GM23338 (cell line): ENCODE measurements around the gene FAM83C. TPM values are rescaled to one million over a fixed set of nuclear protein-coding genes. Genes with fewer than 3 reads are reported as not detected.

ENCODE experiments used
- ATAC-seq: fragments of 200-7000 bp; cut with Tn5 transposase; 3 replicates; pipeline ENCODE4 v1.9.1; 2020
- DNase-seq: peaks from one replicate; pipeline ENCODE4 v3.0.0-alpha.2; 2015; ENCODE audit warnings: low spot score
- H2AFZ ChIP-seq: fragments of 200-600 bp; sonication (generic); 2 replicates; pipeline ENCODE4 v1.8.0; 2016; ENCODE audit warnings: antibody characterized with exemption, mild to moderate bottlenecking, moderate library complexity
- H3F3A ChIP-seq: fragments of 200-600 bp; sonication (generic); replicated peaks from 2 replicates; pipeline ENCODE4 v1.8.0; 2017; ENCODE audit warnings: antibody characterized with exemption, mixed run types, low read depth
- H3K27ac ChIP-seq: fragments of 200-600 bp; sonication (generic); 2 replicates; pipeline ENCODE4 v1.6.1; 2016; ENCODE audit warnings: low read depth
- H3K27me3 ChIP-seq: fragments of 200-600 bp; sonication (generic); 2 replicates; pipeline ENCODE4 v1.8.0; 2016; ENCODE audit warnings: mild to moderate bottlenecking, mixed run types, moderate library complexity; ENCODE audit not compliant: insufficient read depth
- H3K36me3 ChIP-seq: fragments of 200-600 bp; sonication (generic); 2 replicates; pipeline ENCODE4 v1.8.0; 2016; ENCODE audit warnings: mild to moderate bottlenecking; ENCODE audit not compliant: insufficient read depth
- H3K4me1 ChIP-seq: fragments of 200-600 bp; sonication (generic); 2 replicates; pipeline ENCODE4 v1.8.0; 2016; ENCODE audit warnings: mild to moderate bottlenecking, moderate library complexity; ENCODE audit not compliant: insufficient read depth
- H3K4me2 ChIP-seq: fragments of 200-600 bp; sonication (generic); 2 replicates; pipeline ENCODE4 v1.7.1; 2017; ENCODE audit warnings: mixed run types
- H3K4me3 ChIP-seq: fragments of 200-600 bp; sonication (generic); 2 replicates; pipeline ENCODE4 v1.6.1; 2016; ENCODE audit warnings: mixed run types
- H3K79me2 ChIP-seq: fragments of 200-600 bp; sonication (generic); replicated peaks from 2 replicates; pipeline ENCODE4 v1.8.0; 2017; ENCODE audit warnings: mild to moderate bottlenecking; ENCODE audit not compliant: insufficient read depth
- H3K9me2 ChIP-seq: fragments of 200-600 bp; sonication (generic); 2 replicates; pipeline ENCODE4 v1.8.0; 2017; ENCODE audit not compliant: insufficient read depth
- H4K20me1 ChIP-seq: fragments of 200-600 bp; sonication (generic); replicated peaks from 2 replicates; pipeline ENCODE4 v1.8.0; 2017; ENCODE audit warnings: mild to moderate bottlenecking; ENCODE audit not compliant: insufficient read depth
- H3K27ac Mint-ChIP-seq: 2 replicates; pipeline ENCODE4 v1.8.0; 2020; ENCODE audit warnings: inconsistent platforms, mild to moderate bottlenecking, moderate library complexity, mixed read lengths
- H3K27me3 Mint-ChIP-seq: 3 replicates; pipeline ENCODE4 v1.8.0; 2022; ENCODE audit warnings: low read depth, mild to moderate bottlenecking, moderate library complexity, mixed read lengths, inconsistent platforms; ENCODE audit not compliant: insufficient read depth, poor library complexity
- H3K36me3 Mint-ChIP-seq: 3 replicates; pipeline ENCODE4 v1.8.0; 2021; ENCODE audit warnings: low read depth, mild to moderate bottlenecking, inconsistent platforms, moderate library complexity, mixed read lengths
- H3K4me1 Mint-ChIP-seq: 3 replicates; pipeline ENCODE4 v1.8.0; 2020; ENCODE audit warnings: mild to moderate bottlenecking, inconsistent platforms, mixed read lengths
- H3K4me3 Mint-ChIP-seq: 3 replicates; pipeline ENCODE4 v1.8.0; 2021; ENCODE audit warnings: moderate library complexity, mild to moderate bottlenecking, inconsistent platforms, mixed read lengths
- H3K9me3 Mint-ChIP-seq: 3 replicates; pipeline ENCODE4 v1.8.0; 2020; ENCODE audit warnings: moderate library complexity, mild to moderate bottlenecking, inconsistent platforms, mixed read lengths
- CREB1 ChIP-seq: fragments of 250-450 bp; sonication (Bioruptor Pico); IDR thresholded peaks from 2 replicates; pipeline ENCODE4 v1.5.0; 2020; ENCODE audit warnings: low read depth, mild to moderate bottlenecking, moderate library complexity
- EZH2 ChIP-seq: fragments of 200-600 bp; sonication (generic); IDR thresholded peaks from one replicate; pipeline ENCODE4 v1.8.0; 2017; ENCODE audit warnings: antibody characterized with exemption, mild to moderate bottlenecking, low read depth; ENCODE audit not compliant: unreplicated experiment
- EZH2phosphoT487 ChIP-seq: fragments of 200-600 bp; sonication (generic); IDR thresholded peaks from one replicate; pipeline ENCODE4 v1.8.1; 2018; ENCODE audit warnings: antibody characterized with exemption; ENCODE audit not compliant: unreplicated experiment
- JUNB ChIP-seq: IDR thresholded peaks from one replicate; pipeline ENCODE4 v1.6.1; 2016; ENCODE audit warnings: antibody characterized with exemption; ENCODE audit not compliant: unreplicated experiment
- NANOG ChIP-seq: IDR thresholded peaks from 2 replicates; pipeline ENCODE4 v1.6.1; 2016; ENCODE audit warnings: antibody characterized with exemption, borderline replicate concordance
- POLR2AphosphoS5 ChIP-seq: IDR thresholded peaks from 2 replicates; pipeline ENCODE4 v1.6.1; 2016; ENCODE audit warnings: antibody characterized with exemption, low read depth
- STAT1 ChIP-seq: IDR thresholded peaks from one replicate; pipeline ENCODE4 v1.6.1; 2016; ENCODE audit warnings: antibody characterized with exemption; ENCODE audit not compliant: unreplicated experiment
- ZNF114 ChIP-seq: fragments of 250-450 bp; sonication (Bioruptor Pico); IDR thresholded peaks from 2 replicates; pipeline ENCODE4 v1.5.0; 2020; ENCODE audit warnings: mild to moderate bottlenecking, moderate library complexity
- ZNF331 ChIP-seq: fragments of 250-450 bp; sonication (Bioruptor Pico); IDR thresholded peaks from 2 replicates; pipeline ENCODE4 v1.5.0; 2020; ENCODE audit warnings: low read depth, mild to moderate bottlenecking, moderate library complexity
- ZNF462 ChIP-seq: fragments of 250-450 bp; sonication (Bioruptor Pico); IDR thresholded peaks from 2 replicates; pipeline ENCODE4 v1.5.0; 2020; ENCODE audit warnings: mild to moderate bottlenecking, moderate library complexity
- polyA plus RNA-seq: library from polyadenylated mRNA; unstranded; fragments of >200 nt; fragmentation: Nextera tagmentation; extraction: Ambion mirVana; gene quantifications from 2 replicates; pipeline ENCODE4 v1.2.1, GENCODE V29; 2016
- total RNA-seq: library from RNA; depleted of rRNA; stranded (reverse); fragments of >200 nt; shearing (Covaris generic); gene quantifications from 2 replicates; pipeline ENCODE4 v1.2.3, GENCODE V29; 2014
- TF ChIP-seq, protein P1 (sequence below): IDR thresholded peaks from one replicate; pipeline ENCODE4 v1.6.1; 2018; ENCODE audit warnings: antibody characterized with exemption; ENCODE audit not compliant: unreplicated experiment
- TF ChIP-seq, protein P2 (sequence below), 2 experiments: fragments of 200-600 bp in 1 of 2; sonication (generic) in 1 of 2; conservative IDR thresholded peaks; 2 replicates each; pipeline versions ENCODE4 v1.5.1 to v1.6.1; 2016 to 2017; ENCODE audit warnings: antibody characterized with exemption in 2 of 2, low read depth in 2 of 2, mild to moderate bottlenecking in 2 of 2, moderate library complexity in 1 of 2
- TF ChIP-seq, protein P3 (sequence below): IDR thresholded peaks from 2 replicates; pipeline ENCODE4 v1.6.1; 2016; ENCODE audit warnings: antibody characterized with exemption

FAM83C gene
- total and polyA plus RNA-seq, 2 experiments from 2014 or later: 0.10 TPM; not detected in 1

DNA sequence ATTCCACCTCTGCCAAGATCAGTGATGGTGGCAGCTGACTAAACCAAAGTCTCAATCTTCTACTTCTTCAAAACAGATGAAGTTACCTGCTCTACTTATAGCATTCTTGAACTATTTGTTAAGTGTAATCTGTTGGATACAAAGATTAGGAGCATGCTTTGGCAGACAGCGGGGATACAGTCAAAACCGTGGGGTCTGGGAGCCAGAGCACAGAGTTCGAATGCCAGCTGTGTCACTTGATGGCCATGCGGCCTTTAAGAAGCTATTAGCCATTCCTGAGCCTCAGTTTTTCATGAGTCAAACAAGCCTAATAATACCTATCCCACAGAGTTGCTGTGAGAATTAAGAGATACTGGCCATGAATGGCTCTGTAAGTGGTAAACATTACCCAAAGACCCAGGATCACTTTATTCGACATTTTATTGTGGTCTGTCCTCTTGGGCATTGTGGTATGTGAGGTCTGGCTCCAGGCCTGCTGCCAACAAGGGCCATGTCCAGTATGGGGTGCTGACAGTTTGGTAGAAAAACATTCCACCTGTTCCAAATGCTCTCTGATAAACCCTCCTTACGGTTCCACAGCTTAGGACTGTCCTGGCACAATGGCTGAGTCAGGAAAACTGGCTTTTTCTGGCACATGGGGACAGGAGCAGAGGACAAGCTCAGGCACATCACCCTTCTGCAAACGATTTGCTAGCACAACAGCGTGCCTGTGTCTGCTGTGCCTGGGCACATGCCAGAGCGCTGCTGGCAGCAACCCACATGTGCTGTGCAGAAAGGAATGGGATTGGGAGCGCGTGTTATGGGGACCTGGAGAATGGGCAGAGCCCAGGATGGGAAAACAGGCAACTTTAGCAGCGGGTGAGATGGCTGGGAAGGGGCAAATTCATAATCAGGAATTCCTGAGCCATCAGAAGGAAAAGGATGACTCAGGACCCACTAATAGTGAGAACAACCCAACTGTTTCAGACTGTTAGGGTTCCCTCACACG lies 15.7 kb upstream of the FAM83C start:
- Histone ChIP-seq H3K4me2 (no peak overlapping the region), H3K36me3 (no peaks in the 10 kb centered on the region), H3K27ac (peak overlapping the region; percentile 80; the same call in 1 of the 2 replicates), H3F3A (peaks cover 9% of the 10 kb centered on the region; the same call in 1 of the 2 replicates), H3K27me3 (no peaks in the 10 kb centered on the region), H4K20me1 (no peaks in the 10 kb centered on the region), H3K79me2 (no peaks in the 10 kb centered on the region), H3K4me3 (no peak overlapping the region), H3K4me1 (peaks cover 28% of the 10 kb centered on the region), H3K9me2 (no peaks in the 10 kb centered on the region), H2AFZ (no peak overlapping the region)
- DNase-seq (no peak), ATAC-seq (no peak)
- no peaks in the 10 kb centered on the region for H3K9me3 Mint-ChIP-seq
- peaks cover 2% of the 10 kb centered on the region for H3K27me3 Mint-ChIP-seq
- no peak overlapping the region for H3K4me3 Mint-ChIP-seq
- peaks cover 10% of the 10 kb centered on the region; the same call in 2 of the 3 replicates for H3K36me3 Mint-ChIP-seq
- TF ChIP-seq EZH2phosphoT487 (no peak), POLR2AphosphoS5 (no peak), ZNF114 (CRISPR knock-in tag) (no peak), ZNF462 (CRISPR knock-in tag) (no peak), NANOG (no peak), EZH2 (no peak), CREB1 (CRISPR knock-in tag) (no peak), ZNF331 (CRISPR knock-in tag) (no peak), JUNB (no peak), STAT1 (no peak)
- TF ChIP-seq, protein P1, sequence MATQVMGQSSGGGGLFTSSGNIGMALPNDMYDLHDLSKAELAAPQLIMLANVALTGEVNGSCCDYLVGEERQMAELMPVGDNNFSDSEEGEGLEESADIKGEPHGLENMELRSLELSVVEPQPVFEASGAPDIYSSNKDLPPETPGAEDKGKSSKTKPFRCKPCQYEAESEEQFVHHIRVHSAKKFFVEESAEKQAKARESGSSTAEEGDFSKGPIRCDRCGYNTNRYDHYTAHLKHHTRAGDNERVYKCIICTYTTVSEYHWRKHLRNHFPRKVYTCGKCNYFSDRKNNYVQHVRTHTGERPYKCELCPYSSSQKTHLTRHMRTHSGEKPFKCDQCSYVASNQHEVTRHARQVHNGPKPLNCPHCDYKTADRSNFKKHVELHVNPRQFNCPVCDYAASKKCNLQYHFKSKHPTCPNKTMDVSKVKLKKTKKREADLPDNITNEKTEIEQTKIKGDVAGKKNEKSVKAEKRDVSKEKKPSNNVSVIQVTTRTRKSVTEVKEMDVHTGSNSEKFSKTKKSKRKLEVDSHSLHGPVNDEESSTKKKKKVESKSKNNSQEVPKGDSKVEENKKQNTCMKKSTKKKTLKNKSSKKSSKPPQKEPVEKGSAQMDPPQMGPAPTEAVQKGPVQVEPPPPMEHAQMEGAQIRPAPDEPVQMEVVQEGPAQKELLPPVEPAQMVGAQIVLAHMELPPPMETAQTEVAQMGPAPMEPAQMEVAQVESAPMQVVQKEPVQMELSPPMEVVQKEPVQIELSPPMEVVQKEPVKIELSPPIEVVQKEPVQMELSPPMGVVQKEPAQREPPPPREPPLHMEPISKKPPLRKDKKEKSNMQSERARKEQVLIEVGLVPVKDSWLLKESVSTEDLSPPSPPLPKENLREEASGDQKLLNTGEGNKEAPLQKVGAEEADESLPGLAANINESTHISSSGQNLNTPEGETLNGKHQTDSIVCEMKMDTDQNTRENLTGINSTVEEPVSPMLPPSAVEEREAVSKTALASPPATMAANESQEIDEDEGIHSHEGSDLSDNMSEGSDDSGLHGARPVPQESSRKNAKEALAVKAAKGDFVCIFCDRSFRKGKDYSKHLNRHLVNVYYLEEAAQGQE: no peak
- TF ChIP-seq, protein P2, sequence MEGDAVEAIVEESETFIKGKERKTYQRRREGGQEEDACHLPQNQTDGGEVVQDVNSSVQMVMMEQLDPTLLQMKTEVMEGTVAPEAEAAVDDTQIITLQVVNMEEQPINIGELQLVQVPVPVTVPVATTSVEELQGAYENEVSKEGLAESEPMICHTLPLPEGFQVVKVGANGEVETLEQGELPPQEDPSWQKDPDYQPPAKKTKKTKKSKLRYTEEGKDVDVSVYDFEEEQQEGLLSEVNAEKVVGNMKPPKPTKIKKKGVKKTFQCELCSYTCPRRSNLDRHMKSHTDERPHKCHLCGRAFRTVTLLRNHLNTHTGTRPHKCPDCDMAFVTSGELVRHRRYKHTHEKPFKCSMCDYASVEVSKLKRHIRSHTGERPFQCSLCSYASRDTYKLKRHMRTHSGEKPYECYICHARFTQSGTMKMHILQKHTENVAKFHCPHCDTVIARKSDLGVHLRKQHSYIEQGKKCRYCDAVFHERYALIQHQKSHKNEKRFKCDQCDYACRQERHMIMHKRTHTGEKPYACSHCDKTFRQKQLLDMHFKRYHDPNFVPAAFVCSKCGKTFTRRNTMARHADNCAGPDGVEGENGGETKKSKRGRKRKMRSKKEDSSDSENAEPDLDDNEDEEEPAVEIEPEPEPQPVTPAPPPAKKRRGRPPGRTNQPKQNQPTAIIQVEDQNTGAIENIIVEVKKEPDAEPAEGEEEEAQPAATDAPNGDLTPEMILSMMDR (conservative IDR thresholded peaks at IDR 0.05; ENCODE audit: low read depth in 2 of 2): no peak
- TF ChIP-seq, protein P3, sequence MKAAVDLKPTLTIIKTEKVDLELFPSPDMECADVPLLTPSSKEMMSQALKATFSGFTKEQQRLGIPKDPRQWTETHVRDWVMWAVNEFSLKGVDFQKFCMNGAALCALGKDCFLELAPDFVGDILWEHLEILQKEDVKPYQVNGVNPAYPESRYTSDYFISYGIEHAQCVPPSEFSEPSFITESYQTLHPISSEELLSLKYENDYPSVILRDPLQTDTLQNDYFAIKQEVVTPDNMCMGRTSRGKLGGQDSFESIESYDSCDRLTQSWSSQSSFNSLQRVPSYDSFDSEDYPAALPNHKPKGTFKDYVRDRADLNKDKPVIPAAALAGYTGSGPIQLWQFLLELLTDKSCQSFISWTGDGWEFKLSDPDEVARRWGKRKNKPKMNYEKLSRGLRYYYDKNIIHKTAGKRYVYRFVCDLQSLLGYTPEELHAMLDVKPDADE: no peak
- H3K4me1 Mint-ChIP-seq: peaks cover 37% of the 10 kb centered on the region
- H3K27ac Mint-ChIP-seq: peak overlapping the region; percentile 83
